Measurements from ENCODE around the gene CORO2B. TPM values are rescaled to one million over a fixed set of nuclear protein-coding genes. Genes with fewer than 3 reads are reported as not detected.

The CORO2B gene
- total RNA-seq, 4 donors from 2014 or later, result 0.70 to 9.1 (median 1.7) TPM

DNA sequence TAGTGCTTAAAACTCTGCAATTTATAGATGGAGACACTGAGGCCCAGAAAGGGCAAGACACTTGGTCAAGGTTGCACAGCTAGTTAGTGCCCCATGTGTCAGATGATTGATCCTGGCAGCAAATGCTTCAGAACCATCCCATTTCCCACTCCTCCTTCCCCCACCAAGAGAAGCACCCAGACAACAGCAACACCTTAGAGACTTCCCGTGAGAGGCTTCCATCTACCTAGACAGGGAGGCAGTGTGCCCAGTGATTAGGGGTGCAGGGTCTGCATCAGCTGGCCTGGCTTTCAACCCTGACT is 77.6 kb downstream of the CORO2B start:
- Histone ChIP-seq H3K36me3 (no peaks in the 10 kb centered on the region), H3K27me3 (no peaks in the 10 kb centered on the region), H3K27ac (no peak overlapping the region), H3K4me3 (no peak overlapping the region), H3K9me3 (no peaks in the 10 kb centered on the region), H3K4me1 (no peaks in the 10 kb centered on the region)
- DNase-seq, result no peak
- TF ChIP-seq POLR2A (IDR thresholded peaks at IDR 0.05), result no peak
- TF ChIP-seq, protein P1, sequence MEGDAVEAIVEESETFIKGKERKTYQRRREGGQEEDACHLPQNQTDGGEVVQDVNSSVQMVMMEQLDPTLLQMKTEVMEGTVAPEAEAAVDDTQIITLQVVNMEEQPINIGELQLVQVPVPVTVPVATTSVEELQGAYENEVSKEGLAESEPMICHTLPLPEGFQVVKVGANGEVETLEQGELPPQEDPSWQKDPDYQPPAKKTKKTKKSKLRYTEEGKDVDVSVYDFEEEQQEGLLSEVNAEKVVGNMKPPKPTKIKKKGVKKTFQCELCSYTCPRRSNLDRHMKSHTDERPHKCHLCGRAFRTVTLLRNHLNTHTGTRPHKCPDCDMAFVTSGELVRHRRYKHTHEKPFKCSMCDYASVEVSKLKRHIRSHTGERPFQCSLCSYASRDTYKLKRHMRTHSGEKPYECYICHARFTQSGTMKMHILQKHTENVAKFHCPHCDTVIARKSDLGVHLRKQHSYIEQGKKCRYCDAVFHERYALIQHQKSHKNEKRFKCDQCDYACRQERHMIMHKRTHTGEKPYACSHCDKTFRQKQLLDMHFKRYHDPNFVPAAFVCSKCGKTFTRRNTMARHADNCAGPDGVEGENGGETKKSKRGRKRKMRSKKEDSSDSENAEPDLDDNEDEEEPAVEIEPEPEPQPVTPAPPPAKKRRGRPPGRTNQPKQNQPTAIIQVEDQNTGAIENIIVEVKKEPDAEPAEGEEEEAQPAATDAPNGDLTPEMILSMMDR (IDR thresholded peaks at IDR 0.05), result no peak

DNA sequence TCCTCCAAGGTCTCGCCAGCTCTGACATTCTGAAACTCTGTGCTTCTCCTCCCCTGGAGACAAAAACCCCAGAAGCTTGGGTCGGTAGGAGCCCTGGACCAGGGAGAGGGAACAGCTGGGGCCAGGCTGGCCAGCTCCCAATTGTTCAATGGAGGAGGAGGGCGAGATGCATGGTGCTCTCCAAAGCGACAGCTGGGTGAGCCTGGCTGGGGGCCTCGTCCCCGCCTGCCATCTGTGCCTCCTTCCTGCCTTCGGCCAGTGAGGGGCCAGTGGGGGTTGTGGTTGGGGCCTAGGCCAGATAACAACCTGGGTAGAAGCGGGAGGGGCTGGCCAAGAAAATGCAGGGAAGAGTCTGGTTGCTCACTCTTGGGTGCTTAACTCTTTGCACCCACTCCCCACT is 79.4 kb downstream of the CORO2B start:
- no peak for DNase-seq
- no peaks in the 10 kb centered on the region for H3K27me3 ChIP-seq
- no peak overlapping the region for H3K4me3 ChIP-seq
- no peak overlapping the region for H3K27ac ChIP-seq
- H3K4me1 ChIP-seq, result no peaks in the 10 kb centered on the region
- TF ChIP-seq, protein P1 (IDR thresholded peaks at IDR 0.05), result no peak
- TF ChIP-seq POLR2A (IDR thresholded peaks at IDR 0.05), result no peak
- H3K9me3 ChIP-seq, result no peaks in the 10 kb centered on the region
- no peaks in the 10 kb centered on the region for H3K36me3 ChIP-seq

DNA sequence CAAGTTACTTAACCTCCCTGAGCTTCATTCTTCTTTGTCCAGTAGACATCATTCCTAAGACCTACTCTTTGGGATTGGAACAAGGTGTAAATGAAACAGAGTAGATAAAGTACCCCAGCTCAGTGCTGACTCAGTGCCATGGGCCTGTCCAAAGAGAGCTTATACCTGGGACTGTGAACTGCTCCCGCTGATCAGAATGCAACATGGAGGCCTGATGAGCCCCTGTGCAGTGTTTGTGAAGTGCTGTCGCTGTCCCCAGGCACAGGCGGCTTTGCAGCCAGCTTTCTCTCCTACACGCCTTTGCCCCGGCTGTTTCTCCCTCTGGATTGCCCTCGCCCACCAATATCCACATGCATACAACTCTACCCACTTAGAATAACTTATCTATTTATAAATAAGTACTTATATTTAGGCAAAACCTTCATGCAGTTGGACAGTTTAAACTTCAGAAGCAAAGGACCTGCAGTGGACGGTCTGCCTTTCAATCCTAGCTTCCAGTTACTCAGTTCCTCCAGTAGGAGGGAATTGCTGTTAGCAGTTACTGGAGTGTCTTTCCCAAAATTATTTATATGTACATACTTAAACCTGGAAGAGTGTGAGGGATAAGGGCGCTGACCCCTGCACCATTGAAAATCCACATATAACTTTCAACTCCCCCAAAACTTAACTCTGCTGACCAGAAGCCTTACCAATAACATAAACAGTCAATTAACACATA is 80.0 kb downstream of the CORO2B start:
- no peaks in the 10 kb centered on the region for H3K4me1 ChIP-seq
- TF ChIP-seq, protein P1 (IDR thresholded peaks at IDR 0.05), result no peak
- no peak for TF ChIP-seq POLR2A (IDR thresholded peaks at IDR 0.05)
- no peaks in the 10 kb centered on the region for H3K27me3 ChIP-seq
- DNase-seq, result no peak
- no peak overlapping the region for H3K4me3 ChIP-seq
- no peak overlapping the region for H3K27ac ChIP-seq
- no peaks in the 10 kb centered on the region for H3K9me3 ChIP-seq
- H3K36me3 ChIP-seq, result no peaks in the 10 kb centered on the region

DNA sequence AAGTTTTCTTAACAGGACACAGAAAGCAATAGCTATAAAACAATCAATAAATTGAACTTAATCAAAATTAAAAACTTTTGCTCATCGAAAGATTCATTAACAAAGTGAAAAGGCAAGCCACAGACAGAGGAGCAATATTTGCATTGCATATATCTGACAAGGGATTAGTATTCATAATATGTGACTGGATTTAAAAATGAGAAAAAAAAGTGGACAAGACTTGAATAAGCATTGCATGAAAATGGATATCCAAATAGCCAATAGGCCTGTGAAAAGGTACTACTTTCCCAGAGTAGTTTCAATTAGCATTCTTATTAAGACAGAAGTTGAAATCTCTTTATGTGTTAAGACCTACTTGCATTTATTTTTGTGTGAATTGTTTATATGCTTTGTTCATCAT is 84.7 kb downstream of the CORO2B start:
- Histone ChIP-seq H3K36me3 (no peaks in the 10 kb centered on the region), H3K27ac (no peak overlapping the region), H3K9me3 (no peaks in the 10 kb centered on the region), H3K27me3 (no peaks in the 10 kb centered on the region), H3K4me1 (no peaks in the 10 kb centered on the region), H3K4me3 (no peak overlapping the region)
- TF ChIP-seq POLR2A (IDR thresholded peaks at IDR 0.05), result no peak
- TF ChIP-seq, protein P1 (IDR thresholded peaks at IDR 0.05), result no peak
- DNase-seq, result no peak

DNA sequence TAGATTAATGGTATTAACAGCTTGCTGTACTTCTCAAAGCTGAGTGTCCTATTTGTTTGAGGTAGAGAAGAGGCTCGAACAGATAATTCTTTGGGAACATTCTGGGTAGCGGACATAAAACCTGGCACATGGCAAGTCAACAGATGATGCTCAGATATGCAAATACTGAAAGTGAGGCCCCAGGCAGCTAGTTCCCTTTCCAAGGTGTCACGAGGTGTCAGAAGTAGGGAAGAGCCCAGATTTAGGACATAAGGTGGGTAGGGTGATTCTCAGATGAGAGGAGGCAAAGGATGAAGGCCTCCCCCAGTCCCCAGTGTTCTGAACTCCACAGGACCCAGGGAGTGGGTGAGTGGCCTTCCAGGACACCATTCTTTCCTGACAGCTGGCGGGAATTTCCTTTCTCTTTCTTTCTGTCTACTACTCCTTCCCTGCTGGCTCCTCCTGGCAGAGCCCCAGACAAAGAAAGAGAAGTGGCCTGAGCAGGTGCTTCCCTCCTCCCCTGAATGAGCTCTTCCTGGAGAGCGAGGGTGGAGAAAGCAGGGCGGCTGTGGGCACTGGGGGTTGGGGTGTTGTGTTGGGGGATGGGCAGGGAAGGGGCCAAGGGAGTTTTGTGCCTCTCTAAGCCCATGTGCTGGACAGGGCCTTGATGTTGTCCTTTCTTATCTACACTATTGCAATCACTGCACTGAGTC is 87.5 kb downstream of the CORO2B start:
- H3K4me1 ChIP-seq, result no peaks in the 10 kb centered on the region
- H3K36me3 ChIP-seq, result no peaks in the 10 kb centered on the region
- peak in 1 of 3 donors; percentile 25 for DNase-seq
- H3K27me3 ChIP-seq, result no peaks in the 10 kb centered on the region
- TF ChIP-seq, protein P1 (IDR thresholded peaks at IDR 0.05), result no peak
- no peak for TF ChIP-seq POLR2A (IDR thresholded peaks at IDR 0.05)
- H3K4me3 ChIP-seq, result no peak overlapping the region
- H3K9me3 ChIP-seq, result no peaks in the 10 kb centered on the region
- no peak overlapping the region for H3K27ac ChIP-seq

Data from Peyer's patch (tissue), 4 donors.